Skeletal muscle tissue (tissue), 4 donors: Measurements from ENCODE around the gene CDR2. TPM values are rescaled to one million over a fixed set of nuclear protein-coding genes. Genes with fewer than 3 reads are reported as not detected.

Experiments used
- H3K27ac ChIP-seq: one replicate; pipeline ENCODE4 v1.7.0; 2013; ENCODE audit warnings: mild to moderate bottlenecking, low read depth, low read length, inconsistent platforms
- H3K27me3 ChIP-seq, 3 donors: one replicate each; pipeline ENCODE4 v1.7.0; 2013; ENCODE audit warnings: low read length in 3 of 3; ENCODE audit not compliant: control insufficient read depth in 3 of 3, insufficient read depth in 3 of 3
- H3K36me3 ChIP-seq, 3 donors: one replicate each; pipeline ENCODE4 v1.7.0; 2013; ENCODE audit warnings: low read length in 3 of 3; ENCODE audit not compliant: control insufficient read depth in 3 of 3, insufficient read depth in 3 of 3
- H3K4me1 ChIP-seq, 3 donors: one replicate each; pipeline ENCODE4 v1.7.0; 2013; ENCODE audit warnings: low read length in 3 of 3, mild to moderate bottlenecking in 3 of 3; ENCODE audit not compliant: control insufficient read depth in 3 of 3, insufficient read depth in 3 of 3
- H3K4me3 ChIP-seq, 3 donors: one replicate each; pipeline ENCODE4 v1.7.0; 2013; ENCODE audit warnings: low read length in 3 of 3
- H3K9ac ChIP-seq, 3 donors: one replicate each; pipeline ENCODE4 v1.7.0; 2013; ENCODE audit warnings: low read length in 3 of 3, mild to moderate bottlenecking in 3 of 3, moderate library complexity in 2 of 3, low read depth in 1 of 3
- H3K9me3 ChIP-seq, 3 donors: one replicate each; pipeline ENCODE4 v1.7.0; 2013; ENCODE audit warnings: low read length in 3 of 3; ENCODE audit not compliant: control insufficient read depth in 3 of 3
- total RNA-seq: library from RNA; depleted of rRNA; stranded (reverse); fragments of >200 nt; gene quantifications from one replicate; pipeline ENCODE4 v1.2.3, GENCODE V29; 2014
- donor health status: Osteomylitis.

CDR2 gene
- total RNA-seq, 1 donor from 2014 or later = 25.6 TPM

DNA sequence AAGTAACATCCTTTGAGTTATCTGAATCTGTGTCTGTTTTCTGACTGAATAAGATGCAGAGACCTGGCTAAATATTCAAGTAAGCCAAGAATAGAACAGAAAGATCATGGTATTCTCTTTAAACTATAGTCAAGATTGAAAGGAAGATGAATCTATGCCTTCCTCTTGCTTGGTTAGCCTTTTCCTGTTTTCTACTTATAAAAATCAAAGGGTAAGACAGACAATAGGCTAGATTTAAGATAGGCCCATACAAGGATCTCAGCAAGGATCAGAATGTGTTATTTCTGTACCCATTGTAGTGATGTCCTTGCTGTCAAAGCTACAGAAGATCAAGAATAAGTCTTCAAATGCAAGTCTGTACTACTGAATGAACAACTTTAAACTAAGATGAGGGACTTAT, 7.0 kb upstream of the CDR2 start:
- Histone ChIP-seq H3K27ac (no peak overlapping the region), H3K9ac (no peak overlapping the region), H3K4me1 (no peaks in the 10 kb centered on the region)

GRCh38 chr16:22380529-22380928, 6.1 kb upstream of the CDR2 start:
- H3K27ac ChIP-seq = no peak overlapping the region

More for the DNA sequence above, 7.0 kb upstream of the CDR2 start:
- H3K36me3 ChIP-seq = no peaks in the 10 kb centered on the region
- no peaks in the 10 kb centered on the region for H3K9me3 ChIP-seq
- no peaks in the 10 kb centered on the region for H3K27me3 ChIP-seq
- H3K4me3 ChIP-seq = no peak overlapping the region

DNA sequence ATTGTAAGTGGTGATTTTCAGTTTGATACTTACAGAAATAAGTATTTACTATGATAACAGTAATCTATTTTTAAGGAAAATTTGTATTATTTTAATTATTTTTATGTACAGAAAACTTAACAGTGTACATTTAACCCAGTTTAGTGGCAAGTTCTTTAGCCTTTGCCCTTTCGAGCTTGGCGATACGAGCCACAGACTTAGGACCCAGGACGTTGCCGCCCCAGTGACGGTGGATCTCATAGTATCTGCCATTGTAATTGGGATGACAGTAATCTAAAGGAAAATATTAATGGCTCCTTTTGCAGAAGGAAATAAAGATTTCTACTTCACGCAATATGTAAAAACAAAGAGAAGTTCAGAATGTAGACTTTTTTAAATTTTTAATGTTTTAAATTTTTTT, 5.2 kb upstream of the CDR2 start:
- H3K27ac ChIP-seq = no peak overlapping the region
- H3K9ac ChIP-seq = no peak overlapping the region
- no peak overlapping the region for H3K4me3 ChIP-seq
- no peaks in the 10 kb centered on the region for H3K9me3 ChIP-seq
- no peaks in the 10 kb centered on the region for H3K27me3 ChIP-seq
- peaks cover 5 to 7% (median 6%) of the 10 kb centered on the region in 3 donors for H3K4me1 ChIP-seq
- H3K36me3 ChIP-seq = no peaks in the 10 kb centered on the region

More at GRCh38 chr16:22380529-22380928, 6.1 kb upstream of the CDR2 start:
- no peak overlapping the region for H3K9ac ChIP-seq
- H3K4me1 ChIP-seq = no peaks in the 10 kb centered on the region
- no peak overlapping the region for H3K4me3 ChIP-seq
- H3K27me3 ChIP-seq = no peaks in the 10 kb centered on the region
- H3K9me3 ChIP-seq = no peaks in the 10 kb centered on the region
- H3K36me3 ChIP-seq = no peaks in the 10 kb centered on the region

DNA sequence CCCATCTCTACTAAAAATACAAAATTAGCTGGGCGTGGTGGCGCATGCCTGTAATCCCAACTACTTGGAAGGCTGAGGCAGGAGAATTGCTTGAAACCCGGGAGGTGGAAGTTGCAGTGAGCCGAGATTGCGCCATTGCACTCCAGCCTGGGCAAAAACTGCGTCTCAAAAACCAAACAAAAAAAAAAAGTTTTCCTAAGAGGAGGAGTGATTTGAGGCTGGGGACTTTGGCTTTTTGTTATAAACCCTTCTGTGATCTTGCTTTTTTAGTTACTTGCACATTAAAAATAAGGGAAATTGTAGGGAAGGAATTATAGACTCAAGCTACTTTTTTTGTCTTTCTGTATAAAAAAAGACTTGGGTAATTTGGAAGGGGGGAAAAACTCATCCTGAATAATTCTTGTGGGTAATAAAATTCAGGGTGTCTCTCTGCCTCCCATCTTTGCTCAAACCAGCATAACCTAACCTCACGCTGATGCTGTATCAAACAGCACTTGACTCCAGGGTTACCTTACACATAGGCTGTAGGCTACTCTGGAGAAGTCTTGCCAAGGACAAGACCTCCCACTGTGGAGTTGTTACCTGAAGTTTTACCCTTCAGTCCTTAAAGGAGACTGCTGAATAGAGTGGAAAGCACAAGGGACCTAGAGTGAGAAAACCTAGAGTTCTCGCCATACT, 1.7 kb upstream of the CDR2 start:
- no peak overlapping the region for H3K9ac ChIP-seq
- no peak overlapping the region for H3K27ac ChIP-seq
- H3K9me3 ChIP-seq = no peaks in the 10 kb centered on the region
- no peaks in the 10 kb centered on the region for H3K36me3 ChIP-seq
- no peak overlapping the region for H3K4me3 ChIP-seq
- H3K4me1 ChIP-seq = peaks cover 6 to 14% (median 11%) of the 10 kb centered on the region in 3 donors
- no peaks in the 10 kb centered on the region for H3K27me3 ChIP-seq

GRCh38 chr16:22375117-22375962, 921 bp upstream of the CDR2 start:
- peak overlapping the region; percentile 81 to 87 (median 87) for H3K9ac ChIP-seq
- H3K27ac ChIP-seq = peak overlapping the region; percentile 37
- H3K27me3 ChIP-seq = no peaks in the 10 kb centered on the region
- no peaks in the 10 kb centered on the region for H3K36me3 ChIP-seq
- H3K4me1 ChIP-seq = peaks cover 11 to 14% (median 13%) of the 10 kb centered on the region in 3 donors
- no peaks in the 10 kb centered on the region for H3K9me3 ChIP-seq
- peak overlapping the region; percentile 71 to 88 (median 72) for H3K4me3 ChIP-seq

DNA sequence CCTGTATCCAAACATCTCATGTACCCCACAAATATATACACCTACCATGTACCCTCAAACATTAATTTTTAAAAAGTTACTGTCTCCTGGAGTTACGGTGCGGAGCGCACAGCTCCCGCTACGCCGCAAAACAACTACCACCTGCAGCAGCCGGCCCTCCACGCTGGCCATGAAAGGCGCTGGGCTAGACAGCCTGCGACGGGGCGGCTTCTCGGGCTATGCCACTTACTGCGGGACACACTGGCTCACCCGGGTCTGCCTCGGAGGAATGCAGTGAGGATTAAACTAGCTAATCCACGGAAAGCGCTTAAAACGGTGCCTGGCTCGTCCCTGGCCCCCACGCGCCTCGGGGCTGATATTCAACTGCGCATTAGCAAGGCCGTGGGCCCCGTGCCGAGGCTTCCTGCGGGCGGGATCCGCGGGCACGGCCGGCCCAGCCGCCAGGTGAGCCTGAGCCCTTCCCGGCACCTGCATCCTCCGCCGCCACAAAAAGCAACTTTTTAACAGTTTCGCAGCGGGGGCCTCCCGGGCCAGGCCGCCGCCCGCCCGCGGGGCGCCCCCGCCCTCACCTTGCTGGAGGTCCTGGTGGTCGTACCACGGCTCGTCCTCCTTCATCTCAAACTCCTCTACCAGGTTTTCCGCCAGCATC, 633 bp downstream of the CDR2 start:
- H3K9me3 ChIP-seq = no peaks in the 10 kb centered on the region
- peak overlapping the region; percentile 44 for H3K27ac ChIP-seq
- peaks cover 13 to 14% (median 14%) of the 10 kb centered on the region in 3 donors for H3K4me1 ChIP-seq
- peak overlapping the region; percentile 71 to 88 (median 82) for H3K4me3 ChIP-seq
- H3K27me3 ChIP-seq = no peaks in the 10 kb centered on the region
- no peaks in the 10 kb centered on the region for H3K36me3 ChIP-seq
- peak overlapping the region; percentile 79 to 82 (median 81) for H3K9ac ChIP-seq

- peak overlapping the region; percentile 79 to 82 (median 81) for H3K9ac ChIP-seq
These were observed 1.3 kb downstream of the CDR2 start for GRCh38 chr16:22372882-22373661.

GRCh38 chr16:22370038-22370820, 4.2 kb downstream of the CDR2 start:
- H3K9me3 ChIP-seq = no peaks in the 10 kb centered on the region
- H3K27me3 ChIP-seq = no peaks in the 10 kb centered on the region
- peaks cover 0 to 2% (median 0%) of the 10 kb centered on the region in 3 donors for H3K36me3 ChIP-seq
- H3K4me3 ChIP-seq = no peak overlapping the region
- H3K27ac ChIP-seq = peak overlapping the region; percentile 31
- peaks cover 11 to 15% (median 12%) of the 10 kb centered on the region in 3 donors for H3K4me1 ChIP-seq
- H3K9ac ChIP-seq = peak overlapping the region in 1 of 3 donors; percentile 43

More at GRCh38 chr16:22372882-22373661, 1.3 kb downstream of the CDR2 start:
- Histone ChIP-seq H3K36me3 (peaks cover 0 to 2% (median 0%) of the 10 kb centered on the region in 3 donors), H3K4me1 (peaks cover 13 to 14% (median 14%) of the 10 kb centered on the region in 3 donors), H3K27ac (peak overlapping the region; percentile 44), H3K9me3 (no peaks in the 10 kb centered on the region), H3K4me3 (peak overlapping the region; percentile 71 to 88 (median 82)), H3K27me3 (no peaks in the 10 kb centered on the region)
